Upper lobe of left lung (tissue), 4 donors: ENCODE results near the gene AMIGO2.

Experiments used
- EP300 ChIP-seq, 4 donors: sonication (generic); formaldehyde crosslinking; IDR thresholded peaks; one replicate each; pipeline ENCODE4 v1.5.1; 2017; ENCODE audit warnings: antibody characterized with exemption in 4 of 4, control low read depth in 2 of 4
- POLR2A ChIP-seq, 4 donors: fragments of 450-650 bp; IDR thresholded peaks; one replicate each; pipeline ENCODE4 v1.5.1; 2016 to 2017; ENCODE audit warnings: antibody characterized with exemption in 4 of 4, mild to moderate bottlenecking in 2 of 4
- POLR2AphosphoS5 ChIP-seq, 2 donors: sonication (generic); formaldehyde crosslinking; IDR thresholded peaks; one replicate each; pipeline ENCODE4 v1.5.1; 2017; ENCODE audit warnings: antibody characterized with exemption in 2 of 2
- TF ChIP-seq, protein P1 (sequence below), 6 experiments: fragments of 450-650 bp in 4 of 6; fragments of 200-600 bp in 2 of 6; sonication (generic) in 2 of 6; IDR thresholded peaks; one replicate each; pipeline ENCODE4 v1.5.1; 2016 to 2019; ENCODE audit warnings: antibody characterized with exemption in 6 of 6

GRCh38 chr12:47065546-47065945, 14.2 kb downstream of the AMIGO2 start:
- TF ChIP-seq, protein P1, sequence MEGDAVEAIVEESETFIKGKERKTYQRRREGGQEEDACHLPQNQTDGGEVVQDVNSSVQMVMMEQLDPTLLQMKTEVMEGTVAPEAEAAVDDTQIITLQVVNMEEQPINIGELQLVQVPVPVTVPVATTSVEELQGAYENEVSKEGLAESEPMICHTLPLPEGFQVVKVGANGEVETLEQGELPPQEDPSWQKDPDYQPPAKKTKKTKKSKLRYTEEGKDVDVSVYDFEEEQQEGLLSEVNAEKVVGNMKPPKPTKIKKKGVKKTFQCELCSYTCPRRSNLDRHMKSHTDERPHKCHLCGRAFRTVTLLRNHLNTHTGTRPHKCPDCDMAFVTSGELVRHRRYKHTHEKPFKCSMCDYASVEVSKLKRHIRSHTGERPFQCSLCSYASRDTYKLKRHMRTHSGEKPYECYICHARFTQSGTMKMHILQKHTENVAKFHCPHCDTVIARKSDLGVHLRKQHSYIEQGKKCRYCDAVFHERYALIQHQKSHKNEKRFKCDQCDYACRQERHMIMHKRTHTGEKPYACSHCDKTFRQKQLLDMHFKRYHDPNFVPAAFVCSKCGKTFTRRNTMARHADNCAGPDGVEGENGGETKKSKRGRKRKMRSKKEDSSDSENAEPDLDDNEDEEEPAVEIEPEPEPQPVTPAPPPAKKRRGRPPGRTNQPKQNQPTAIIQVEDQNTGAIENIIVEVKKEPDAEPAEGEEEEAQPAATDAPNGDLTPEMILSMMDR (IDR thresholded peaks at IDR 0.05), result no peak
- TF ChIP-seq EP300 (IDR thresholded peaks at IDR 0.05), result no peak
- TF ChIP-seq POLR2AphosphoS5 (IDR thresholded peaks at IDR 0.05), result no peak
- no peak for TF ChIP-seq POLR2A (IDR thresholded peaks at IDR 0.05)
